Measurements from ENCODE around the gene PGLYRP2. TPM values are rescaled to one million over a fixed set of nuclear protein-coding genes. Genes with fewer than 3 reads are reported as not detected.
A peak's percentile ranks its signal among the peaks of the same experiment; 100 is the strongest.

PGLYRP2 gene
- total and polyA plus RNA-seq, 2 of the 13 experiments (the other 11 are each of a cell fraction or from before 2014, with no cell fraction given), result 0.04 to 1.0 TPM

GRCh38 chr19:15468675-15469512, 10.4 kb downstream of the PGLYRP2 start (continued):
- TF ChIP-seq IKZF5 (CRISPR knock-in tag; IDR thresholded peaks at IDR 0.05) (no peak), ZNF670 (CRISPR knock-in tag; IDR thresholded peaks at IDR 0.05; ENCODE audit: borderline replicate concordance) (no peak), MTF1 (CRISPR knock-in tag; IDR thresholded peaks at IDR 0.05) (no peak), ZFP36 (IDR thresholded peaks at IDR 0.05; ENCODE audit: borderline replicate concordance, low read depth, low read length, partially characterized antibody) (no peak), ZBTB2 (CRISPR knock-in tag; IDR thresholded peaks at IDR 0.05; ENCODE audit: low read depth) (no peak), ATRX (CRISPR knock-in tag; IDR thresholded peaks at IDR 0.05; ENCODE audit: borderline replicate concordance) (no peak), NR2C2 (CRISPR knock-in tag; IDR thresholded peaks at IDR 0.05; ENCODE audit: borderline replicate concordance) (peak; percentile 92), CERS6 (CRISPR knock-in tag; IDR thresholded peaks at IDR 0.05) (no peak), ATF2 (CRISPR knock-in tag; IDR thresholded peaks at IDR 0.05) (peak; percentile 65; the same call in 1 of the 2 replicates), PAXIP1 (CRISPR knock-in tag; conservative IDR thresholded peaks at IDR 0.05) (peak; percentile 65), ZNF574 (CRISPR knock-in tag; IDR thresholded peaks at IDR 0.05) (no peak), MXD4 (CRISPR knock-in tag; IDR thresholded peaks at IDR 0.05) (no peak), PHF20 (CRISPR knock-in tag; IDR thresholded peaks at IDR 0.05) (no peak)
